ENCODE measurements around the gene RNF31. TPM values are rescaled to one million over a fixed set of nuclear protein-coding genes. Genes with fewer than 3 reads are reported as not detected.

Gene RNF31
- polyA plus RNA-seq, 1 donor from 2014 or later = 98.7 TPM

GRCh38 chr14:24194873-24195185 lies 47.5 kb downstream of the RNF31 start:
- H3K4me2 ChIP-seq (ENCODE audit: low read length) = peak overlapping the region; percentile 76
- no peaks in the 10 kb centered on the region for H3K9me2 ChIP-seq (ENCODE audit: insufficient read depth, low read length)
- H3K4me3 ChIP-seq (ENCODE audit: low read length) = peak overlapping the region; percentile 92
- peak overlapping the region; percentile 73 for H2AFZ ChIP-seq (ENCODE audit: low read depth, low read length)
- peak overlapping the region; percentile 92 for H3K27ac ChIP-seq (ENCODE audit: low read length)
- H4K20me1 ChIP-seq (ENCODE audit: insufficient read depth) = no peaks in the 10 kb centered on the region
- H3F3A ChIP-seq (ENCODE audit: insufficient read depth, low read length, poor library complexity, severe bottlenecking) = no peaks in the 10 kb centered on the region
- TF ChIP-seq REST (IDR thresholded peaks at IDR 0.05; ENCODE audit: borderline replicate concordance) (no peak), RAD21 (conservative IDR thresholded peaks at IDR 0.05) (no peak), EP300 (conservative IDR thresholded peaks at IDR 0.05; ENCODE audit: poor library complexity, severe bottlenecking) (no peak), EZH2 (IDR thresholded peaks at IDR 0.05; ENCODE audit: borderline replicate concordance, insufficient read depth, low read length, poor library complexity, severe bottlenecking) (no peak)
- no peaks in the 10 kb centered on the region for H3K36me3 ChIP-seq (ENCODE audit: insufficient read depth, low read length)
- H3K9ac ChIP-seq (ENCODE audit: low read length) = peak overlapping the region; percentile 93
- H3K79me2 ChIP-seq (replicated peaks; ENCODE audit: insufficient read depth, low read length) = peaks cover 3% of the 10 kb centered on the region
- no peaks in the 10 kb centered on the region for H3K27me3 ChIP-seq (ENCODE audit: insufficient read depth, low read depth, low read length)
- H3K9me3 ChIP-seq (ENCODE audit: low read length) = no peaks in the 10 kb centered on the region

- Histone ChIP-seq H3K9ac (ENCODE audit: low read length) (peak within 1 kb of the TSS; percentile 93), H3K27ac (ENCODE audit: low read length) (peak within 1 kb of the TSS; percentile 92), H3K4me3 (ENCODE audit: low read length) (peak within 1 kb of the TSS; percentile 92), H4K20me1 (ENCODE audit: insufficient read depth) (no peaks in the 10 kb centered on the region), H3K9me2 (ENCODE audit: insufficient read depth, low read length) (no peaks in the 10 kb centered on the region), H3F3A (ENCODE audit: insufficient read depth, low read length, poor library complexity, severe bottlenecking) (no peaks in the 10 kb centered on the region), H3K9me3 (ENCODE audit: low read length) (no peaks in the 10 kb centered on the region), H2AFZ (ENCODE audit: low read depth, low read length) (peak within 1 kb of the TSS; percentile 73), H3K4me2 (ENCODE audit: low read length) (peak within 1 kb of the TSS; percentile 76), H3K36me3 (ENCODE audit: insufficient read depth, low read length) (no peaks in the 10 kb centered on the region), H3K79me2 (replicated peaks; ENCODE audit: insufficient read depth, low read length) (peaks cover 3% of the 10 kb centered on the region), H3K27me3 (ENCODE audit: insufficient read depth, low read depth, low read length) (no peaks in the 10 kb centered on the region)
- TF ChIP-seq CTCF (IDR thresholded peaks at IDR 0.05; ENCODE audit: poor library complexity, severe bottlenecking) (no peak), TAF1 (IDR thresholded peaks at IDR 0.05; ENCODE audit: low read depth) (peak; percentile 70), POLR2AphosphoS5 (IDR thresholded peaks at IDR 0.05) (peak; percentile 77), RAD21 (conservative IDR thresholded peaks at IDR 0.05) (no peak), MXI1 (conservative IDR thresholded peaks at IDR 0.05; ENCODE audit: poor library complexity, severe bottlenecking) (peak; percentile 71), SMC3 (conservative IDR thresholded peaks at IDR 0.05; ENCODE audit: poor library complexity) (peak; percentile 38), REST (IDR thresholded peaks at IDR 0.05; ENCODE audit: borderline replicate concordance) (peak; percentile 12), EP300 (conservative IDR thresholded peaks at IDR 0.05; ENCODE audit: poor library complexity, severe bottlenecking) (peak; percentile 57), EZH2 (IDR thresholded peaks at IDR 0.05; ENCODE audit: borderline replicate concordance, insufficient read depth, low read length, poor library complexity, severe bottlenecking) (no peak)
These were observed 48.1 kb downstream of the RNF31 start, which contains the start of gene TM9SF1 for GRCh38 chr14:24195186-24196070. Gene TM9SF1 (minus strand): TSS chr14:24195441. CDS start chr14:24195019, 422 bp downstream.

All from neural cell (in vitro differentiated cells).